HG02981 (cell line): ENCODE results near the gene ARF3.

Experiments used
- ATAC-seq: cut with Tn5 transposase; IDR thresholded peaks from one replicate; pipeline ENCODE4 v1.9.1; 2021; ENCODE audit warnings: mild to moderate bottlenecking, moderate library complexity; ENCODE audit not compliant: unreplicated experiment

The ARF3 gene

GRCh38 chr12:48982397-48983080, 25.3 kb upstream of the ARF3 start:
- no peak for ATAC-seq

- ATAC-seq, result no peak
Measured at GRCh38 chr12:48981757-48982157, 24.5 kb upstream of the ARF3 start.

GRCh38 chr12:48980953-48981756, 23.9 kb upstream of the ARF3 start:
- no peak for ATAC-seq

- ATAC-seq, result no peak
Measured at GRCh38 chr12:48980389-48980952, 23.2 kb upstream of the ARF3 start.

- ATAC-seq, result no peak
Measured at GRCh38 chr12:48979602-48980388, 22.5 kb upstream of the ARF3 start.

- ATAC-seq, result no peak
Measured at GRCh38 chr12:48978741-48979601, 21.7 kb upstream of the ARF3 start.

- no peak for ATAC-seq
Measured at GRCh38 chr12:48978291-48978740, 21.0 kb upstream of the ARF3 start, which contains the start of gene WNT1. TSS of gene WNT1 (plus strand) at chr12:48978322. CDS start at chr12:48978651, 329 bp downstream.

- peak; percentile 46 for ATAC-seq
Measured at GRCh38 chr12:48977290-48978281, 20.3 kb upstream of the ARF3 start.

- ATAC-seq, result no peak
Measured at GRCh38 chr12:48973941-48974673, 16.8 kb upstream of the ARF3 start.

- ATAC-seq, result no peak
Measured at GRCh38 chr12:48973531-48973930, 16.2 kb upstream of the ARF3 start.

GRCh38 chr12:48972952-48973483, 15.7 kb upstream of the ARF3 start:
- no peak for ATAC-seq

- no peak for ATAC-seq
Measured at GRCh38 chr12:48972213-48972951, 15.1 kb upstream of the ARF3 start.

GRCh38 chr12:48970702-48971334, 13.5 kb upstream of the ARF3 start:
- ATAC-seq, result no peak

- no peak for ATAC-seq
Measured at GRCh38 chr12:48969833-48970701, 12.8 kb upstream of the ARF3 start.

GRCh38 chr12:48969160-48969771, 12.0 kb upstream of the ARF3 start:
- ATAC-seq, result no peak
